ENCODE data around the gene WDR74. TPM values are rescaled to one million over a fixed set of nuclear protein-coding genes. Genes with fewer than 3 reads are reported as not detected.
"Not testable (repeated sequence)": the region's sequence is repeated elsewhere in the genome, so short reads cannot be mapped to it uniquely, and the experiment has no call there.

Gene WDR74
- total and polyA plus RNA-seq, 2 of the 13 experiments (the other 11 are each of a cell fraction or from before 2014, with no cell fraction given) = 77.0 to 83.3 TPM

DNA sequence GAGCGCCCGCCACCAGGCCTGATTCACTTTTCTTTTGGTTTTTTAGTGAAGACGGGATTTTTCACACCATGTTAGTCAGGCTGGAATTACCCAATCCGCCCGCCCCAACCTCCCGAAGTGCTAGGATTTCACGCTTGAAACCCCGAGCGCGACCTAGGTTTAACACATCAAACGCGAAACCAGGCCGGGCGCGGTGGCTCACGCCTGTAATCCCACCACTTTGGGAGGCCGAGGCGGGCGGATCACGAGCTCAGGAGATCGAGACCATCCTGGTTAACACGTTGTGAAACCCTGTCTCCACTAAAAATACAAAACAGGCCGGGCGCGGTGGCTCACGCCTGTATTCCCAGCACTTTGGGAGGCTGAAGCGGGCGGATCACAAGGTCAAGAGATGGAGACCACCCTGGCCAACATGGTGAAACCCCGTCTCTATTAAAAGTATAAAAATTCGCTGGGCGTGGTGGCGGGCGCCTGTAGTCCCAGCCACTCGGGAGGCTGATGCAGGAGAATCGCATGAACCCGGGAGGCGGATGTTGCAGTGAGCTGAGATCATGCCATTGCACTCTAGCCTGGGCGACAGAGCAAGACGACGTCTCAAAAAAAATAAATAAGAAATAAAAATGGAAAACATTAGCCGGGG lies 1.5 kb upstream of the WDR74 start (continued):
- peak; percentile 26; the same call in 1 of the 2 replicates for TF ChIP-seq TBX3 (IDR thresholded peaks at IDR 0.05; ENCODE audit: borderline replicate concordance)
- peak; percentile 31; the same call in 1 of the 2 replicates for TF ChIP-seq SP4 (CRISPR knock-in tag; IDR thresholded peaks at IDR 0.05)
- 0 out of 2 replicates have a peak, but pooled peaks have one; percentile 0 for TF ChIP-seq ARNTL (CRISPR knock-in tag; IDR thresholded peaks at IDR 0.05)
- TF ChIP-seq ZNF17 (CRISPR knock-in tag; IDR thresholded peaks at IDR 0.05) = 0 out of 2 replicates have a peak, but pooled peaks have one; percentile 11
- 0 out of 2 replicates have a peak, but pooled peaks have one; percentile 11 for TF ChIP-seq ZNF619 (CRISPR knock-in tag; IDR thresholded peaks at IDR 0.05)
- peak; percentile 44; the same call in 1 of the 2 replicates for TF ChIP-seq HDAC1 (CRISPR knock-in tag; IDR thresholded peaks at IDR 0.05)
- TF ChIP-seq ZNF558 (CRISPR knock-in tag; IDR thresholded peaks at IDR 0.05; ENCODE audit: borderline replicate concordance) = 0 out of 2 replicates have a peak, but pooled peaks have one; percentile 43
- peak; percentile 23 for TF ChIP-seq HNRNPLL (IDR thresholded peaks at IDR 0.05; ENCODE audit: low read depth, low read length, poor library complexity, severe bottlenecking)
- 0 out of 2 replicates have a peak, but pooled peaks have one; percentile 9 for TF ChIP-seq GFI1 (CRISPR knock-in tag; IDR thresholded peaks at IDR 0.05; ENCODE audit: borderline replicate concordance)
- TF ChIP-seq ZMYM3 (CRISPR knock-in tag; IDR thresholded peaks at IDR 0.05) = peak; percentile 37; the same call in 1 of the 2 replicates
- TF ChIP-seq, protein P1, sequence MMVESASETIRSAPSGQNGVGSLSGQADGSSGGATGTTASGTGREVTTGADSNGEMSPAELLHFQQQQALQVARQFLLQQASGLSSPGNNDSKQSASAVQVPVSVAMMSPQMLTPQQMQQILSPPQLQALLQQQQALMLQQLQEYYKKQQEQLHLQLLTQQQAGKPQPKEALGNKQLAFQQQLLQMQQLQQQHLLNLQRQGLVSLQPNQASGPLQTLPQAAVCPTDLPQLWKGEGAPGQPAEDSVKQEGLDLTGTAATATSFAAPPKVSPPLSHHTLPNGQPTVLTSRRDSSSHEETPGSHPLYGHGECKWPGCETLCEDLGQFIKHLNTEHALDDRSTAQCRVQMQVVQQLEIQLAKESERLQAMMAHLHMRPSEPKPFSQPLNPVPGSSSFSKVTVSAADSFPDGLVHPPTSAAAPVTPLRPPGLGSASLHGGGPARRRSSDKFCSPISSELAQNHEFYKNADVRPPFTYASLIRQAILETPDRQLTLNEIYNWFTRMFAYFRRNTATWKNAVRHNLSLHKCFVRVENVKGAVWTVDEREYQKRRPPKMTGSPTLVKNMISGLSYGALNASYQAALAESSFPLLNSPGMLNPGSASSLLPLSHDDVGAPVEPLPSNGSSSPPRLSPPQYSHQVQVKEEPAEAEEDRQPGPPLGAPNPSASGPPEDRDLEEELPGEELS (CRISPR knock-in tag; IDR thresholded peaks at IDR 0.05) = peak; percentile 1; the same call in 1 of the 2 replicates
- TF ChIP-seq, protein P2, sequence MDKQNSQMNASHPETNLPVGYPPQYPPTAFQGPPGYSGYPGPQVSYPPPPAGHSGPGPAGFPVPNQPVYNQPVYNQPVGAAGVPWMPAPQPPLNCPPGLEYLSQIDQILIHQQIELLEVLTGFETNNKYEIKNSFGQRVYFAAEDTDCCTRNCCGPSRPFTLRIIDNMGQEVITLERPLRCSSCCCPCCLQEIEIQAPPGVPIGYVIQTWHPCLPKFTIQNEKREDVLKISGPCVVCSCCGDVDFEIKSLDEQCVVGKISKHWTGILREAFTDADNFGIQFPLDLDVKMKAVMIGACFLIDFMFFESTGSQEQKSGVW (CRISPR knock-in tag; IDR thresholded peaks at IDR 0.05; ENCODE audit: borderline replicate concordance) = 0 out of 2 replicates have a peak, but pooled peaks have one; percentile 66
- TF ChIP-seq ZFX (CRISPR knock-in tag; IDR thresholded peaks at IDR 0.05; ENCODE audit: low read depth) = peak; percentile 40; the same call in 1 of the 2 replicates
- 0 out of 2 replicates have a peak, but pooled peaks have one; percentile 37 for TF ChIP-seq PITX1 (CRISPR knock-in tag; IDR thresholded peaks at IDR 0.05)
- TF ChIP-seq, protein P3, sequence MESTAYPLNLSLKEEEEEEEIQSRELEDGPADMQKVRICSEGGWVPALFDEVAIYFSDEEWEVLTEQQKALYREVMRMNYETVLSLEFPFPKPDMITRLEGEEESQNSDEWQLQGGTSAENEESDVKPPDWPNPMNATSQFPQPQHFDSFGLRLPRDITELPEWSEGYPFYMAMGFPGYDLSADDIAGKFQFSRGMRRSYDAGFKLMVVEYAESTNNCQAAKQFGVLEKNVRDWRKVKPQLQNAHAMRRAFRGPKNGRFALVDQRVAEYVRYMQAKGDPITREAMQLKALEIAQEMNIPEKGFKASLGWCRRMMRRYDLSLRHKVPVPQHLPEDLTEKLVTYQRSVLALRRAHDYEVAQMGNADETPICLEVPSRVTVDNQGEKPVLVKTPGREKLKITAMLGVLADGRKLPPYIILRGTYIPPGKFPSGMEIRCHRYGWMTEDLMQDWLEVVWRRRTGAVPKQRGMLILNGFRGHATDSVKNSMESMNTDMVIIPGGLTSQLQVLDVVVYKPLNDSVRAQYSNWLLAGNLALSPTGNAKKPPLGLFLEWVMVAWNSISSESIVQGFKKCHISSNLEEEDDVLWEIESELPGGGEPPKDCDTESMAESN (CRISPR knock-in tag; conservative IDR thresholded peaks at IDR 0.05) = 0 out of 2 replicates have a peak, but pooled peaks have one; percentile 8
- TF ChIP-seq, protein P4, sequence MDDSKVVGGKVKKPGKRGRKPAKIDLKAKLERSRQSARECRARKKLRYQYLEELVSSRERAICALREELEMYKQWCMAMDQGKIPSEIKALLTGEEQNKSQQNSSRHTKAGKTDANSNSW (CRISPR knock-in tag; IDR thresholded peaks at IDR 0.05; ENCODE audit: borderline replicate concordance) = 0 out of 2 replicates have a peak, but pooled peaks have one; percentile 29
- TF ChIP-seq SALL1 (CRISPR knock-in tag; IDR thresholded peaks at IDR 0.05) = peak; percentile 8; the same call in 1 of the 2 replicates
- TF ChIP-seq FOXP1 (IDR thresholded peaks at IDR 0.05) = not testable (repeated sequence)
- 0 out of 2 replicates have a peak, but pooled peaks have one; percentile 1 for TF ChIP-seq FOXP1 (CRISPR knock-in tag; IDR thresholded peaks at IDR 0.05)
- TF ChIP-seq, protein P5, sequence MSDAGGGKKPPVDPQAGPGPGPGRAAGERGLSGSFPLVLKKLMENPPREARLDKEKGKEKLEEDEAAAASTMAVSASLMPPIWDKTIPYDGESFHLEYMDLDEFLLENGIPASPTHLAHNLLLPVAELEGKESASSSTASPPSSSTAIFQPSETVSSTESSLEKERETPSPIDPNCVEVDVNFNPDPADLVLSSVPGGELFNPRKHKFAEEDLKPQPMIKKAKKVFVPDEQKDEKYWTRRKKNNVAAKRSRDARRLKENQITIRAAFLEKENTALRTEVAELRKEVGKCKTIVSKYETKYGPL (CRISPR knock-in tag; IDR thresholded peaks at IDR 0.05) = peak; percentile 51; the same call in 1 of the 2 replicates
- TF ChIP-seq, protein P6, sequence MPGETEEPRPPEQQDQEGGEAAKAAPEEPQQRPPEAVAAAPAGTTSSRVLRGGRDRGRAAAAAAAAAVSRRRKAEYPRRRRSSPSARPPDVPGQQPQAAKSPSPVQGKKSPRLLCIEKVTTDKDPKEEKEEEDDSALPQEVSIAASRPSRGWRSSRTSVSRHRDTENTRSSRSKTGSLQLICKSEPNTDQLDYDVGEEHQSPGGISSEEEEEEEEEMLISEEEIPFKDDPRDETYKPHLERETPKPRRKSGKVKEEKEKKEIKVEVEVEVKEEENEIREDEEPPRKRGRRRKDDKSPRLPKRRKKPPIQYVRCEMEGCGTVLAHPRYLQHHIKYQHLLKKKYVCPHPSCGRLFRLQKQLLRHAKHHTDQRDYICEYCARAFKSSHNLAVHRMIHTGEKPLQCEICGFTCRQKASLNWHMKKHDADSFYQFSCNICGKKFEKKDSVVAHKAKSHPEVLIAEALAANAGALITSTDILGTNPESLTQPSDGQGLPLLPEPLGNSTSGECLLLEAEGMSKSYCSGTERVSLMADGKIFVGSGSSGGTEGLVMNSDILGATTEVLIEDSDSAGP (CRISPR knock-in tag; IDR thresholded peaks at IDR 0.05; ENCODE audit: borderline replicate concordance) = 0 out of 2 replicates have a peak, but pooled peaks have one; percentile 5

Data from HepG2 (cell line).